T-helper 1 cell treated with Interleukin-12 subunit alpha and Interleukin-12 subunit beta and Interleukin-4 antibody, amounts not matched to agents 30 ng/mL and 1 ng/mL, for 36 hours (primary cell): Measurements from ENCODE around the gene B4GALNT3. TPM values are rescaled to one million over a fixed set of nuclear protein-coding genes. Genes with fewer than 3 reads are reported as not detected.
"Not testable (repeated sequence)": the region's sequence is repeated elsewhere in the genome, so short reads cannot be mapped to it uniquely, and the experiment has no call there.

Source experiments
- intact Hi-C: fragments of 100-400 bp; cut with micrococcal nuclease; formaldehyde crosslinking; loops from one replicate; pipeline ENCODE4 v1.15.1; 2024
- total RNA-seq: library from RNA; stranded (reverse); gene quantifications from 2 replicates; pipeline ENCODE4 v1.2.3, GENCODE V29; 2022

B4GALNT3 gene
- total RNA-seq = 13.4 and 13.6 TPM in 2 replicates

DNA sequence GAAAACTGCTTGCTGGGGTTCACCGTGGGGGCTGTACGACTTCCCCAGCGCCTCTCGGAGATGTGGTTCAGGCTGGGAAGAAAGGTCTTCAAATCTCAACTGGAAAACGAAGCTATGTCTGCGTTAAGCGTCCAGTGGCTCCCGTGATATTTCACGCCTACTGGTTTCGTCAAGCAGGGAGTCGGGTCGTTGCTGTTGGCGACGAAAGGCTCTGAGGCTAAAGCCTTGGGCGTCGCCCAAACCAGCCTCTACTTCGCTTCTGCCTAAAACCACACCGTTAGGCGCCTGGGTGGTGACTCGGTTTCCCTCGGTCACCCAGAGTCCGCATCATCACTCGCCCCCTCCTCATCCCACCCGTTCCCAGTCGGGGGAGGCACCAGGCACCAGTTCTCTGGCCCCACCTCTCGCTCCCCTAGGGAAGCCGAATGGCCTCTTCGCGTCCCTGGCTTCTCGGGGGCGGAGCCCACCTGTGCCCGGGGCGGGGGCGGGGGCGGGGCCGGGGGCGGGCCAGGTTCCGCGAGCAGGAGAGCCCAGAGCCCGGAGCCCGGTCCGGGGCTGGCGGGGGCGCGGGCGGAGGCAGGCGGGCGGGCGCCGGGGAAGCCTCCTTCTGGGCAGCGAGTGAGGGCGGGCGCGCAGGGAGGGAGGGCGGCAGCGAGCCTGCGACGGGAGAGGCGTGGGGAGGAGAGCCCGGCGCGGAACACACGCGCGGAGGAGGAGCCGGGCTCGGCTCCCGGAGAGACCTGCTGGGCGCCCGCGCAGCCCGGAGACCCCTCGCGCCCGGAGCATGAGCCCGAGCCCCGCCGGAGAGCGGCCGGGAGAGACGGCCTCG is at the start of gene B4GALNT3:
B4GALNT3 (plus strand) TSS at position 510 of the 829 bp plus-strand sequence. CDS start 438 bp downstream, outside the sequence.
- intact Hi-C loops = loop anchor here (2.0 to 10.0 kb wide), 2 partner anchors 489 to 1135 kb away; partner anchors contain the start of genes FBXL14 and RAD52

DNA sequence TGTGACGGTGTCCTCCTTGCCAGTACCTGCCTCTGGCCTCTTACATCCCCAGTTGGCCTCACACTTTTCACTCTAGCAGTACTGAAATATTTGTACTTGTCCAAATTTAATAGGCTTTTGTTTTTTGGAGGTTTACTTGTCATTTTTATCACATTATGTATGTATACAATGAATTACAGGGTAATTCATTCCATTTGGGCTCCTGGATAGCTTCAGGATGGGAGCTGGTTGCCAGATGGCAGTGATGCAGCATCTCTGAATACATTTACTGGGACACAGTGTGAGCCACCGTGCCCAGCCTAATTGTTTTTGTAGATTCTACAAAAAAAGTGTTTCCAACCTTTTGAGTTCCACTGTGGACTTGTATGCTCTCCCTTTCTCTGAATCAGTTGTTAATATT is 44.9 kb upstream of the B4GALNT3 start:
- intact Hi-C loops = no loop called here

DNA sequence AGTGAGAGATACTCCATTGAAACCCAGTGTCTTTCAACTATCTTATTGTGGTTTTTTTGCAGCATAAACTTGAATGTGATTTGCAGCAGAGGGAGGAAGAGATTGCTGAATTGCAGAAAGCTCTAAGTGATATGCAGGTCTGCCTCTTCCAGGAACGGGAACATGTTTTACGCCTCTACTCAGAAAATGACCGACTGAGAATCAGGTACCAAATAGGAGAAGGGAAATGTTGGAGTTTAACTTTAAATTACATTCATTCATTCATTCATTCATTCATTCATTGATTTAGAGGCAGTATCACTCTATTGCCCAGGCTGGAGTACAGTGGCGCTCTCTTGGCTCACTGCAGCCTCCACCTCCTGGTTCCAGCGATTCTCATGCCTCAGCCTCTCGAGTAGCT is 41.3 kb upstream of the B4GALNT3 start:
- intact Hi-C loops = no loop called here

DNA sequence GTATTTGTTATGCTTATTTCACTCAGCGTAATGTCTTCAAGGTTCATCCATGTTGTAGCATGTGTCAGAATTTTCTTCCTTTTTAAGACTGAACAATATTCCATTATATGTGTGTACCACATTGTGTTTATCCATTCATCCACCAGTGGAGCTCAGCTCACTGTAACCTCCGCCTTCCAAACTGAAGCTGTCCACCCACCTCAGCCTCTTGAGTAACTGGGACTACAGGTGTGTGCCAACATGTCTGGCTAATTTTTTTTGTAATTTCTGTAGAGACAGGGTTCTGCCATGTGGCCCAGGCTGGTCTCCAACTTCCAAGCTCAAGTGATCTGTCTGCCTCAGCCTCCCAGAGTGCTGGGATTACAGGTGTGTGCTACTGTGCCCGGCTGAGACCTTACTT is 37.2 kb upstream of the B4GALNT3 start:
- intact Hi-C loops = no loop called here

DNA sequence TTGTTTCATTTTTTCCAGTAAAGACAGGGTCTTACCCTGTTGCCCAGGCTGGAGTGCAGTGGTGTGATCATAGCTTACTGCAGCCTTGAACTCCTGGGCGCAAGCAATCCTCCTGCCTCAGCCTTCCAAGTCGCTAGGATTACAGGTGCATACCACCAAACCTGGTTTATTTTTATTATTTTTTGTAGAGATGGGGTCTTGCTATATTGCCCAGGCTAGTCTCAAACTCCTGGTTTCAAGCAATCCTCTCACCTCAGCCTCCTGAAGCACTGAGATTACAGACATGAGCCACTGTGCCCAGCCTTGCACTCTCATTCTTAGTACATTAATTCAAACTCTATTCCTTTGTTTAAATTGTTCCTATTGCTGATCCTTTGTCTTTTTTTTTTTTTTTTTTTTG is 24.0 kb upstream of the B4GALNT3 start:
- intact Hi-C loops = not testable (repeated sequence)

DNA sequence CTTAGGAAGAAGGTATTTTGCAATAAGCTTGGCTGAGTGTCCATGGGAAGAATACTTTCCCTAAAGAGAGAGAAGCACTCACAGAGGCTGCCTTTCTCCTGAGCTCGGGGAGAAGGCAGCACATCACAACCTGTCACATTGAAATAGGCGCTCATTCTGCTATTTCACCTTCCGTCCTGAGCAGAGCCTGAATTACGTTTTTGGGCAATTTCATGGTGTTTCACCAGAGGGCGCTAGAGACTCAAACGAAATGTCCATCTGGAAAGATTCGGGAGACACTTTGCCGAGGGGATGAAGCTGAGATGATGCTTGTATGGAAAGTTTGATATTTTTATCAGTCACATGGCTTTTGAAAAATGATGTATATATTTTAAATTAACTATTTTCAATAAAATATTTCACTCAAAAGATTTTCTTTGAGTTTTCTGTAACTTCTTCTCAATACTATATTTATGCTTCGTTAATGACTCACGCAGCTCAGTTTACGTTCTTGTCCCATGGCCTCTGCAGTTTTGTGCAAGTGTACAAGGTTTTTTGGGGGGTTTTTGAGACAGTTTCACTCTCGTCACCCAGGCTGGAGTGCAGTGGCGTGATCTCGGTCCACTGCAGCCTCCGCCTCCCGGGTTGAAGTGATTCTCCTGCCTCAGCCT is 17.4 kb upstream of the B4GALNT3 start:
- intact Hi-C loops = loop anchor here (2.0 kb wide), 1 partner anchor 104 kb away; no protein-coding TSS in a partner anchor

DNA sequence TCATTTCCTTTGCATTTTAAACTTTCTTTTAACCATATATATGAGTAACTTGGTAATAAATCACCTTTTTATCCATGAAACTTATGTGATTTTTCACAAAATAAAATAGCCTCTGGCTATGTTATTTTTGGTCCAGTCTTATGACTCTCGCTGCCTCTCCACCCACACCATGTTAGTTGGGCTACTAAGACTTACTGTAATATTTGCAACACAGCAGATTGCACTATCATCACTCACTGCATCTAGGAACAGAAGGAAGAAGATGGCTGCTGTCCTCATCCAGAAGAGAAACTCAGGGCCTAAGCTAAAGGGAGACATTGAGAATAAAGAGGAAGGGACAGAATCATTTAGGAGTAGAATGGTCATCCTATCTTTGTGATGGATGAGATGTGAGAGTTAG is 12.6 kb upstream of the B4GALNT3 start:
- intact Hi-C loops = no loop called here

DNA sequence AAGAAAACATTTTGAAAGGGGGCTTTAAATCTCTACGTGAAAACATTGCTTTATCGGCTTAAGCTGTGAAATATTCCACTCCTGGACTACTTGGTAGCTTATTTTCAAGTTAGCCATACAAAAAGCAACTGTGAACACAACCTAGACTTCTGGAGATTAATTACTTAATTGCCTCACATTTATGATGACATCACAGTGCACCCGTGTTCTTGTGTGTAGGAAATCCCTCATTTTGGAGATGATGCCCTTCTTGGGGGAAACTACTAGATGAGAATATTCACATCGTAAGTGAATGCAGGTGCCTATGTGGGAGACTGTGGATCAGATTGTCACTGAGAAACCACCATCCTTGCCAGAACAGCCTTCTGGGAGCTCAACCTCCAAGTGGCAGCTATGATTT is 10.5 kb upstream of the B4GALNT3 start:
- intact Hi-C loops = no loop called here

DNA sequence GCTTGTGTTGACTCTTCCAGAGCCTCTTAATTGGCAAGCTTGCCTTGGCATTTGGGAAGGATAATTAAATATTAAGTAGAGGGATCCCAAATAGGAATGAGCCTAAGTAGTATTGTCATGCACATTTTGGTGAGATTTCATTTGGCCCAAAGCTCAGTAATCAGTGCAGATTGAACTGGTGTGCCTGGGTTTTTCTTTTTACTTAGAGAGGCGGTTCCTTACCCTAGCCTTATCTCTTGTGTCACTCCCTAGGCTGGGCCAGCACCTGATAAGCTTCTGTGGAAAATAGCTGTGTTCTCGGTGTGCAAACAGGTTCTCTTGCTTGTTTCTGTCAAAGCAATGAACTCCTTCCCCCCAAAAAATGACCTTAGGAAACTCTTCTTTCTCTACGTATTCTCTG is 9.3 kb upstream of the B4GALNT3 start:
- intact Hi-C loops = loop anchor here (10.0 kb wide), 1 partner anchor 1144 kb away; the partner anchor contains the start of gene FBXL14

DNA sequence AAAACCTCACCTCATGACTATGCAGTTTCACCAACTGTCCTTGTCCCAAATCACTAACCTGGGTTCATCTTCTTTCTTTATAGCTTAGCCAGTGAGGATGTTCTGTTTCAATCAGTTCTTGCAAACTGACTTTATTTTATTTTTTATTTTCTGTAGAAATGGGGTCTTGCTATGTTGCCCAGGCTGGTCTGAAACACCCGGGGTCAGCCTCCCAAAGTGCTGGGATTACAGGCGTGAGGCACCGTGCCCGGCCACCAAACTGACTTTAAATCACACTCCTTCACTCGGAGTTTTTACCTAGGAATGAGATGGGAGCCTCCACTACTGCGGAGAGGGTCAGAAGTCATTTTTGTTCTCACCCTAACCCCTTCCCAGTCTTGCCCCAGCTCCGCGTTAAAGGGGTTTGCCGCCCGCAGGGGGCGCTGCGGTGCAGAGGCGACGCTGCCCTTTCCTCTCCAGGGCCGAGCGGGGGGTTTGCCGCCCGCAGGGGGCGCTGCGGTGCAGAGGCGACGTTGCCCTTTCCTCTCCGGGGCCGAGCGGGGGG is 7.0 kb upstream of the B4GALNT3 start:
- intact Hi-C loops = loop anchor here (1.0 to 10.0 kb wide), 2 partner anchors 95 to 1142 kb away; partner anchors contain the start of gene FBXL14

DNA sequence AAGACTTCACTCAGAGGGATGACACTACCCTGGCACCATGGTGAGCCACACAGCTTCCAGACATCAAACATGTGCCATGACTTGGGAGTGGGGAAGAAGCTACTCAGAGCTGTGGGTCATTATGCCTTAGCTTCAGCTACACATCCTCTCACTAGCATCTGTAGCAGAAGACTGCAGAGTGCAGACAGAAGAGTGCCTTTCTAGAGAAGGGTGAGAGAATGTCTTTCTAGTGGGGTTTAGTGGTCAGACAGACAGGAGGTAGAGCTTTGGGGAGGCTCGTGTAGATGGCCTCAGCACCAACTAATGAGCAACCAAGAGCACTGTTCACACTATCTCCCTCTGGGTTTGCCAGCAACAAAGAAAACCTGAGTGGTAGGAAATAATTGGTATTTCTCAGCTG is 4.9 kb upstream of the B4GALNT3 start:
- intact Hi-C loops = loop anchor here (10.0 kb wide), 1 partner anchor 1140 kb away; the partner anchor contains the start of gene FBXL14

DNA sequence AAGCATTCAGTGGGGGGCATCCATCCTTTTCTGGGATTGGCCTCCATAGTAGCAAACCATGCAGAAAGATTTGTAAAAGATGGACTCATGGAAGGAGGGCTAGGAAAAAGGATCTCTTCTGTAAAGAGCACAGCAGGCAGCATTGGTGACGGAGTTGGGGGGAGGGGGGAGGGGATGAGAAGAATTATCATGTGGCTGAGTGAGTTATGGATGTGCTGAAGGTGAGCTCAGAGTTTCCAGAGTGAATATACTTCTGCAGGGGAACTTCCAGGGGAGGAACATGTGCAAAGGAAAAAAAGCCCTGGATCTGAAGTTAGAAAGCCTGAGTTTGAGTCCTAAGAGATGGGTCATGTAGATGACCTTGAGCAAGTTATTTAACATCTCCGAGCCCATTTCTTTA is 3.9 kb upstream of the B4GALNT3 start:
- intact Hi-C loops = loop anchor here (10.0 kb wide), 1 partner anchor 1139 kb away; the partner anchor contains the start of gene FBXL14

DNA sequence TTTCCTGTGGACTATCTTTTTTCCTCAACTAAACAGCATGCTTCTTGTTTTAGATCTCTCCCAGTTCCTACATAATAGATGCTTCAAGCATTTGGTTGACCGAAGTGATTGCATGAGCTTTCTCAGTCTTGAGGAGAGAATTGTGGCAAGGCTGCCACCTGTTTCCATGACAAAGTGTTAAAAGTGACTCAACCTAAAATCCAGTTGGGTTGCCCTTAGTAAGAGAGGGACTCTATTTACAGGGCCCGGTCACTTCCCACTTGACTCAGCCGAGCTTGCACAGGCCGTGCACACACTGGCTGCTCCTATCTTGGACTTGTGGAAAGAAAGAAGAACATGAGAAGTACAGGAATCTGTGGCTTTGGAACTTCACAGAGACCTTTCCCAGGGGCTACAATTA is 2.1 kb upstream of the B4GALNT3 start:
- intact Hi-C loops = loop anchor here (2.0 to 10.0 kb wide), 2 partner anchors 491 to 1137 kb away; partner anchors contain the start of genes FBXL14 and RAD52

DNA sequence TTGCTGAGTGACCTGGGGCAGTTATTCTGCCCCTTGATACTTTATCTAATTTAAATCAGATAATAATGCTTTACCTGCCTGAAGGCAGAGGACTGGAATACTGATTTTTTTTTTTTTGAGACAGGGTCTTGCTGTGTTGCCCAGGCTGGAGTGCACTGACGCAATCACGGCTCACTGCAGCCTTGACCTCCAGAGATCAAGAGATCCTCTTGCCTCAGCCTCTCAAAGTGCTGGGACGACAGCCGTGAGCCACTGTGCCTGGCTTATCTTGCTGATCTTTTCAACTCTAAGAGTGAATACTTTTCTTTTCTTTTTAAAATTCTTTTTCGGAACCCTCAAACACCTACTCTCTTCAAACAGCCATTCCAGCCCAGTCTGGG is 699 bp upstream of the B4GALNT3 start:
- intact Hi-C loops = loop anchor here (2.0 to 10.0 kb wide), 2 partner anchors 490 to 1136 kb away; partner anchors contain the start of genes FBXL14 and RAD52

DNA sequence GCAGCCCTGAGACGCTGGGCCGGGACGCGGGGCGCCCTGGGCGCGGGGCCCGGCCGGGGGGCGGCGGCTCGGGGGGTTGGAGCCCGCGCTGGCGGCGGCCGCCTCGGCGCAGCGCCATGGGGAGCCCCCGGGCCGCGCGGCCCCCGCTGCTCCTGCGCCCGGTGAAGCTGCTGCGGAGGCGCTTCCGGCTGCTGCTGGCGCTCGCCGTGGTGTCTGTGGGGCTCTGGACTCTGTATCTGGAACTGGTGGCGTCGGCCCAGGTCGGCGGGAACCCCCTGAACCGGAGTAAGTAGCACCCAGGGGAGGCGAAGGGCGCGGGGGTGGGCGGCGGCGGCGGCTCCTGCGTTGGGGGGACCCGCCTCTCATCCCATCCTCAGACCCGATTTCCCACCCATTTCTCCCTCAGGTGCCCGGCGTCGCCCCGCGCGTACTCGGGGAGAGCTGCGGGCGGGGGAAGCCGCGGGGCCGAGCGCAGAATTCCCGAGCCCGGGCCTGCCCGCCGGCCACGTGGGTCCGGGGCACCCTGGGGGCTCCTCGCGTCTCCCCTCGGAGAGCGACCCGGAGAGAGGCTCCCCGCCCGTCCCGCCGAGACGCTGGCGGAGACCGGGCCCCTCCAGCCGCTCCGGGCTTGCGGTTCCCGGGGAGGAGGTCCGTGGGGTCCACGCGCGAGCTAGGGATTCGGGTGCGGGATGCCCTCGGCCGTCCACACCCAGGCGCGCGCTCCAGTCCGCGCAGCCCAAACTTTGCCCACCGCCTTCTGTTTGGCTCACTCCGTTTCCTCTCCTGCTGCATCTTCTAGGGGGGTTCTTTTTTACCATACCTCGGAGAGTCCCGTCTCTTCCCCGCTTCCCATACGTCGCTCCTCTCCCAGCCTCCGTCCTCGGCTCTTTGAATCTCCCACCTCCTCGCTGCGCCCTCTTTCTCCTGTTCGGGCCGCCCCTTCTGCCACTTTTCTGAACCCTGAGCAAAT is 807 bp downstream of the B4GALNT3 start:
- intact Hi-C loops = no loop called here

DNA sequence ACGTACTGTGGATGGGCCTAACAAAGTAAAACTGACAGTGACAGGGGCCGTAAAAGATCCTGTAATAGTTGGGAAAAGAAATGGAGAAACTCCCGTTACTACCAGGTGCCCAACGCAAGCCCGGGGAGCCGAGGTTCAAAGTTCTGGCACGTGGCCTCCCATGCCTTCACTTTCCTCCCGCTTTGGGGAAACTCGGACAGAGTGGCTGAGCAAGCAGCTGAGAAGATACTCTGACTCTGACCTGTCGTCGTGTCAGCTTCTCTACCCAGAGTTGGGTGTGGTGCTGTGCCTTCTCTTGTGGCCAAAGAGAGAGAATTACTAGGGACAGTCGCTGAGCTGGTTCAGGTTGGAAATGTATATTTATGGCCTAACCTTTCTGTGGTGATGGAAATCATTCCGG is 1.7 kb downstream of the B4GALNT3 start:
- intact Hi-C loops = no loop called here

DNA sequence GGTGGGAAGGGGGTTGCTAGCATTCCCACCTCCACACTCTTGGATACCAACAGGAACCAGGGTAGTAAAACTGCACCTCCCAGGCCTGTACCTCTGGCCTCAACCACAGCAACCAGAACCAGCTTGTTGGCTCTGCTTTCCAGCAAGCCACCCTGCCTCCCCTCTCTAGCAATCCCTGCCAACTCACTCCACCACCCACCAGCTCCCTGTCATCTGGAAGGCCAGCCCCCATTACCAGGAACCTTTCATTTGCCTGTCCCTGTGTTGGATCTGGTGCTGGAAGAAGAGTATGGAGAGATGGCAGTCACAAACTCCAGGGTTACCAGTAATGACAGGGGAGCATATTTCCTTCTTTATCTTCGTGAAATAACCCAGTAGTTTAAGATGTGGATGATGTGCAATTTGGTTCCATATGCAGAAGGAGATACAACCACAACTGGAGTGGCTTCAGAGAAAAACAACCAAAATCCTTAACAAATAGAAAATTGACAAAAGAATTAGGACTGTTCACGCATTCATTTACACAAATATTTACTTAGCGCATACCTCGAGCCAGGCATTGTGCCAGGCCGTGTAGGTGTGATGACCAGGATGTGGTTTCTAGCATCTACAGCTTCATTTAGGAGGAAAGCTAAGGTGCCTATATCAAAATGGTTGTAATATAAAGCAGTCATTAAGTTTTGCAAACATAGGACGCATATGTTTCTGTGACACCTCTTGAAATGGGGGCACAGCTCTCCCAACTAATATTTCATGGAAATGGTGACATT is 3.4 kb downstream of the B4GALNT3 start:
- intact Hi-C loops = no loop called here

DNA sequence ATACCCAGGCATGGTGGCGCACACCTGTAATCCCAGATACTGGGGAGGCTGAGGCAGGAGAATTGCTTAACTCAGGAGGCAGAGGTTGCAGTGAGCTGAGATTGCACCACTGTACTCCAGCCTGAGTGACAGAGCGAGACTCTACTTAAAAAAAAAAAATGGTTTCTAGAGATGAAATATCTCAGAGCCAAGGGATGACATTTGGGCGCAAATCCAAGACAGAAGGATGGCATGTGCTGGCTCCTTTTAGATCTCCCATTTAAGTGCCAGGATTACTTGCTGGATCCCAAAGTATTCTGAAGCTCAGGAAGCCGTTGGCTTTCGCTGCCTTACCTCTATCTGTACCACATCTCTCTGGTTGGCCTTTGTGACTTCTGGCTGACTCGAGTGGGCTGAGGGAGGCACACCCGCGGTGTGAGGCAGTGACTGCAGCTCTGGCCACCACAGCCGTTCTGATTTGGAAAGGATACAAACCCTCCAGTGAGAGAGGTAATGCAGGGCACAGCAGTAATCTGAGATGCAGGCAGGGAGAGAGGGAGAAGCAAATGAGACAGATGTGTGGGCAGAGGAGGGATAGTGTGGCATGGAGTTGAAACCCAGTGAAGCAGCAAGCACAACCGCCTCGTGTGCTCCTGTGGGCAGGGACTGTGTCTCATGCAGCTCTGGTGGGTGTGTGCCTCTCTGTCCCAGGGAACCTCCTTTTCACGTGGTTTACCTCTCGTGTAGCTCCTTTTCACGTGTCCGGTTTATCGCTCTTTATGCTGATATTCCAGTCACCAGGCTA is 4.9 kb downstream of the B4GALNT3 start:
- intact Hi-C loops = no loop called here

DNA sequence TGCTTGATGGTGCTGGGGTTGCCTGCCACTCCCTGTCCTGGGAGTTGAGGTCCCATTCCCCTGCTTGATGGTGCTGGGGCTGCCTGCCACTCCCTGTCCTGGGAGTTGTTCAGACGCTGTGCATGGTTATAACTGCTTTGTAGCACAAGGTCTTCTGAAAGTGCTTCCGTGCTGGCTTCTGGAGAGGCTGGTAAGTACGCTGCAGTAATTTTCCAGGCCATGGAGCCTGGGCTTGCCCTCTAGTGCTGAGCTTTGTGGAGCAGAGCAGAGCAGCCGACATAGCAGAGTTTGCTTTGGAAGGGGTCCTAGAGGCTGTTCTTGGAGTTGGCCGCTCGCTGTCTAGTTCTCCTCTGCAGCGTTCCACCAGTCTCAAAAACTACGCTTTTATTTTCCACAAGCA is 6.3 kb downstream of the B4GALNT3 start:
- intact Hi-C loops = no loop called here
